Mammary epithelial cell (primary cell): Measurements from ENCODE around the gene PLTP.

Source experiments
- EZH2 ChIP-seq: IDR thresholded peaks from 2 replicates; pipeline ENCODE4 v1.6.1; 2012; ENCODE audit warnings: low read length, inconsistent platforms, borderline replicate concordance
- TF ChIP-seq, protein P1 (sequence below), 2 donors: IDR thresholded peaks in 1 of 2; conservative IDR thresholded peaks in 1 of 2; 2 replicates each; pipeline ENCODE4 v1.5.1; 2011 to 2012; ENCODE audit warnings: inconsistent platforms in 2 of 2, low read length in 2 of 2, mild to moderate bottlenecking in 2 of 2, control low read depth in 1 of 2, low read depth in 1 of 2; ENCODE audit not compliant: insufficient read depth in 1 of 2; ENCODE audit errors: extremely low read depth in 1 of 2

GRCh38 chr20:45940053-45940452 lies 28.1 kb upstream of the PLTP start:
- TF ChIP-seq, protein P1, sequence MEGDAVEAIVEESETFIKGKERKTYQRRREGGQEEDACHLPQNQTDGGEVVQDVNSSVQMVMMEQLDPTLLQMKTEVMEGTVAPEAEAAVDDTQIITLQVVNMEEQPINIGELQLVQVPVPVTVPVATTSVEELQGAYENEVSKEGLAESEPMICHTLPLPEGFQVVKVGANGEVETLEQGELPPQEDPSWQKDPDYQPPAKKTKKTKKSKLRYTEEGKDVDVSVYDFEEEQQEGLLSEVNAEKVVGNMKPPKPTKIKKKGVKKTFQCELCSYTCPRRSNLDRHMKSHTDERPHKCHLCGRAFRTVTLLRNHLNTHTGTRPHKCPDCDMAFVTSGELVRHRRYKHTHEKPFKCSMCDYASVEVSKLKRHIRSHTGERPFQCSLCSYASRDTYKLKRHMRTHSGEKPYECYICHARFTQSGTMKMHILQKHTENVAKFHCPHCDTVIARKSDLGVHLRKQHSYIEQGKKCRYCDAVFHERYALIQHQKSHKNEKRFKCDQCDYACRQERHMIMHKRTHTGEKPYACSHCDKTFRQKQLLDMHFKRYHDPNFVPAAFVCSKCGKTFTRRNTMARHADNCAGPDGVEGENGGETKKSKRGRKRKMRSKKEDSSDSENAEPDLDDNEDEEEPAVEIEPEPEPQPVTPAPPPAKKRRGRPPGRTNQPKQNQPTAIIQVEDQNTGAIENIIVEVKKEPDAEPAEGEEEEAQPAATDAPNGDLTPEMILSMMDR (conservative IDR thresholded peaks at IDR 0.05 in 1 of 2, IDR thresholded peaks at IDR 0.05 in 1 of 2; ENCODE audit: extremely low read depth in 1 of 2, insufficient read depth in 1 of 2, low read depth in 1 of 2, low read length in 2 of 2) = no peak
- no peak for TF ChIP-seq EZH2
